T-cell (primary cell): ENCODE measurements around the gene RAB3C. TPM values are rescaled to one million over a fixed set of nuclear protein-coding genes. Genes with fewer than 3 reads are reported as not detected.
"Not testable (repeated sequence)": the region's sequence is repeated elsewhere in the genome, so short reads cannot be mapped to it uniquely, and the experiment has no call there.

Experiments used
- ATAC-seq, 4 experiments: fragments of 200-7000 bp in 3 of 4; fragments of 150-1000 bp in 1 of 4; cut with Tn5 transposase; replicated peaks in 1 of 4; 1 replicate in 3 of 4; 2 replicates in 1 of 4; pipeline ENCODE4 v1.10.0; 2021; ENCODE audit warnings: moderate library complexity in 3 of 4, mild to moderate bottlenecking in 2 of 4, moderate number of reproducible peaks in 1 of 4
- CTCF ChIA-PET, 2 donors: fragments of 300-600 bp; sonication (Branson Sonifier 250); formaldehyde crosslinking; loops; one replicate each; lab custom pipeline; 2022; ENCODE audit warnings: antibody characterized with exemption in 2 of 2; lab: Charles Lee
- POLR2A ChIA-PET, 2 donors: fragments of 300-600 bp; sonication (Branson Sonifier 250); formaldehyde crosslinking; loops; one replicate each; lab custom pipeline; 2022; ENCODE audit warnings: antibody characterized with exemption in 2 of 2; lab: Charles Lee
- DNase-seq, 35 experiments: peaks; one replicate each; pipeline versions ENCODE4 v3.0.0 to v3.0.0-alpha.2; 2013 to 2023
- H3K27ac ChIP-seq: one replicate; pipeline ENCODE4 v1.5.1; 2013; ENCODE audit warnings: low read length
- H3K27me3 ChIP-seq, 2 experiments: replicated peaks in 1 of 2; 1 replicate in 1 of 2; 2 replicates in 1 of 2; pipeline versions ENCODE4 v1.6.1 to v1.7.0; 2013; ENCODE audit warnings: low read length in 1 of 2, mixed read lengths in 1 of 2; ENCODE audit not compliant: control insufficient read depth in 2 of 2, insufficient read depth in 2 of 2; ENCODE audit errors: extremely low read depth in 1 of 2
- H3K36me3 ChIP-seq, 2 donors: 1 replicate in 1 of 2; 2 replicates in 1 of 2; pipeline versions ENCODE4 v1.6.1 to v1.7.0; 2013; ENCODE audit warnings: low read length in 1 of 2; ENCODE audit not compliant: control insufficient read depth in 2 of 2, insufficient read depth in 1 of 2; ENCODE audit errors: extremely low read depth in 1 of 2
- H3K4me1 ChIP-seq, 2 experiments: 1 replicate in 1 of 2; 2 replicates in 1 of 2; pipeline versions ENCODE4 v1.6.1 to v1.7.0; 2013; ENCODE audit warnings: low read length in 2 of 2, mixed read lengths in 1 of 2; ENCODE audit not compliant: insufficient read depth in 2 of 2, control insufficient read depth in 1 of 2; ENCODE audit errors: extremely low read depth in 1 of 2
- H3K4me3 ChIP-seq, 2 donors: 1 replicate in 1 of 2; 2 replicates in 1 of 2; pipeline versions ENCODE4 v1.5.1 to v1.7.0; 2013; ENCODE audit warnings: mild to moderate bottlenecking in 2 of 2, low read length in 1 of 2, moderate library complexity in 1 of 2; ENCODE audit not compliant: control insufficient read depth in 1 of 2; ENCODE audit errors: extremely low read depth in 1 of 2
- H3K9me3 ChIP-seq: 2 replicates; pipeline ENCODE4 v1.7.0; 2013
- H3K27ac Mint-ChIP-seq, 2 donors: one replicate each; pipeline ENCODE4 v1.8.0; 2020 to 2021; ENCODE audit warnings: mild to moderate bottlenecking in 2 of 2, mixed read lengths in 2 of 2
- H3K27me3 Mint-ChIP-seq, 2 donors: one replicate each; pipeline ENCODE4 v1.8.0; 2021 to 2022; ENCODE audit warnings: mixed read lengths in 2 of 2
- H3K36me3 Mint-ChIP-seq: one replicate; pipeline ENCODE4 v1.8.0; 2021; ENCODE audit warnings: mixed read lengths
- H3K4me1 Mint-ChIP-seq, 3 donors: one replicate each; pipeline ENCODE4 v1.8.0; 2020 to 2022; ENCODE audit warnings: mixed read lengths in 3 of 3, mild to moderate bottlenecking in 1 of 3
- H3K4me3 Mint-ChIP-seq, 3 donors: one replicate each; pipeline ENCODE4 v1.8.0; 2020 to 2022; ENCODE audit warnings: mild to moderate bottlenecking in 3 of 3, mixed read lengths in 3 of 3, moderate library complexity in 3 of 3
- H3K9me3 Mint-ChIP-seq, 3 donors: one replicate each; pipeline ENCODE4 v1.8.0; 2020 to 2022; ENCODE audit warnings: mixed read lengths in 3 of 3
- WGBS: methylation state at CpG from one replicate; pipeline ENCODE4 v1.1.5; 2013; ENCODE audit warnings: missing lambda C conversion rate; ENCODE audit not compliant: insufficient coverage; 5-methylcytosine and 5-hydroxymethylcytosine counted together
- total RNA-seq, 35 experiments: library from RNA in 6 of 35; stranded (reverse) in 6 of 35; fragments of 120-200 nt in 1 of 35; gene quantifications; one replicate each; pipeline versions ENCODE4 v1.2.1 to v1.2.4 and lab custom pipeline; 2013 to 2026

Gene RAB3C, protein sequence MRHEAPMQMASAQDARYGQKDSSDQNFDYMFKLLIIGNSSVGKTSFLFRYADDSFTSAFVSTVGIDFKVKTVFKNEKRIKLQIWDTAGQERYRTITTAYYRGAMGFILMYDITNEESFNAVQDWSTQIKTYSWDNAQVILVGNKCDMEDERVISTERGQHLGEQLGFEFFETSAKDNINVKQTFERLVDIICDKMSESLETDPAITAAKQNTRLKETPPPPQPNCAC
- total RNA-seq: not detected
- 0.26 TPM for total RNA-seq (2013)
- 0 to 0.08 (median 0) reads per million in 29 experiments for total RNA-seq (lab: John Stamatoyannopoulos, UW)

DNA sequence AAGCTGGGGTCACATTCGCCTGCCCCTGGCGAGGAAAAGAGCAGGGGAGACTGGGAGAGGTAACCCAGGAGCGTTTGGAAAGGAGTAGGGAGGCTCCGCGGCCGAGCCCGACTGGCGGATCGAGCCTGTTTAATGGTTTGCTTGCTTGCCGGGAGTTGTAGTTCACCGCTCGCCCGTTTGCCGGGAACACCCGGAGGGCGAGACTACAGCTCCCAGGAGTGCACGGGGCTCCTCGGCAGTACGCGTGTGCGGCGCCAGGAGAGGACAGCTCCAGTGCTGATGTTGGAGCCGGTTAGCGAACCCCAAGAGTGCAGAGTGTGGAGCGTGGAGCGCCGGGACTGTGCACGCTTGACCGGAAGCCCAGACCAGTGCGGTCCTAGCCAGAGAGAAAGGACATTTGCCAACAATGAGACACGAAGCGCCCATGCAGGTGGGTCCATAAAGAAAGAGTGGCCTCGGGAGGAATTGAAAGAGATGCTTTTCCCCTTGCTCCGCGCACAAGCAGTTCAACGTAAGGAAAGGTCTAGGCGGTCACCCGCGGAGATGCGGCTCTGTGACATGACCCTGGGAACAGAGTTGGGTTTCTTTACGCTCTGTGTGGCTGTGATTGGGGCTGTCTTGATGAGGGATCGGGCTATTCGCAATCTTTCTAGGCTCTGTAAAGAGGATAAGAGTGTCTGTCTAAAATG is at the start of gene RAB3C:
RAB3C (plus strand) TSS at position 273 of the 689 bp plus-strand sequence; CDS start at position 407, 134 bp downstream.
- Histone ChIP-seq H3K4me1 (peaks cover 5 to 19% of the 10 kb centered on the region in 2 experiments), H3K27me3 (peaks cover 7 to 20% of the 10 kb centered on the region in 2 experiments), H3K27ac (no peak within 1 kb of the TSS), H3K4me3 (peak within 1 kb of the TSS; percentile 15 to 79), H3K36me3 (no peaks in the 10 kb centered on the region), H3K9me3 (no peaks in the 10 kb centered on the region)
- WGBS: 4% methylated on average over 42 of the region's 43 CpGs
- peaks cover 19 to 20% (median 20%) of the 10 kb centered on the region in 3 donors for H3K4me1 Mint-ChIP-seq
- H3K9me3 Mint-ChIP-seq: no peaks in the 10 kb centered on the region
- ATAC-seq (peak; percentile 44 to 100 (median 72)), DNase-seq (peak in 27 of 35 experiments; percentile 3 to 66 (median 17))
- H3K4me3 Mint-ChIP-seq: peak within 1 kb of the TSS; percentile 65 to 76 (median 76)
- peak within 1 kb of the TSS in 1 of 2 donors; percentile 33 for H3K27ac Mint-ChIP-seq
- POLR2A ChIA-PET: no interaction called here
- H3K36me3 Mint-ChIP-seq: no peaks in the 10 kb centered on the region
- CTCF ChIA-PET: no interaction called here
- peaks cover 35 to 40% of the 10 kb centered on the region in 2 donors for H3K27me3 Mint-ChIP-seq

DNA sequence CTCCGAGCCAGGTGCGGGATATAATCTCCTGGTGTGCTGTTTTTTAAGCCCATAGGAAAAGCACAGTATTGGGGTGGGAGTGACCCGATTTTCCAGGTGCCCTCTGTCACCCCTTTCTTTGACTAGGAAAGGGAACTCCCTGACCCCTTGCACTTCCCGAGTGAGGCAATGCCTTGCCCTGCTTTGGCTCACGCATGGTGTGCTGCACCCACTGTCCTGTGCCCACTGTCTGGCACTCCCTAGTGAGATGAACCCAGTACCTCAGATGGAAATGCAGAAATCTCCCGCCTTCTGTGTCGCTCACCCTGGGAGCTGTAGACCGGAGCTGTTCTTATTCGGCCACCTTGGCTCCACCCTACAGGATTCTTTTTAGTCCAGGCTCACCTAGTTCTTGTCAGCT is 40.9 kb upstream of the RAB3C start:
- H3K4me1 ChIP-seq, H3K27ac ChIP-seq, H3K27ac Mint-ChIP-seq, H3K4me1 Mint-ChIP-seq, H3K27me3 Mint-ChIP-seq, DNase-seq, H3K4me3 Mint-ChIP-seq, H3K4me3 ChIP-seq, POLR2A ChIA-PET, H3K27me3 ChIP-seq, H3K36me3 ChIP-seq, ATAC-seq, H3K9me3 ChIP-seq, CTCF ChIA-PET, H3K36me3 Mint-ChIP-seq: not testable (repeated sequence)
- 83% methylated on average over 2 of the region's 9 CpGs for WGBS
- H3K9me3 Mint-ChIP-seq: peaks cover 3 to 13% (median 12%) of the 10 kb centered on the region in 3 donors

DNA sequence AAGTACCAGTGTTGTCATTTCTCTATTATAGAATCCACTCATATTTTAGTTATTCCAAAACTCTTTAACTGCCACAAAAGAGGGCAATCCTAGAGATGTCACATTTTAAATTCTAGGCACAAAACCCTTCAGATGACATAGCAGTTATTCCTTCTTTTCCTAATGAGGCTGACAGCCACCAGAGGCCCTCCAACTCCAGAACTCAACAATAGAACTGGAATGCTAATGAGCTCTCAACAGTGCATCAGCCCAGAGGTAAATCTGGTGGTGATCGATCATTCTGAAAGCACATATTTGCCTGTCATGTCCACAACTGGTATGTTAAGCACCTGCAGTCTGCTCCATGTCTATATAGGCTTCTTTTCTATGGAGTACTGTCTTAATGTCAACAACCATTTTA is 40.2 kb upstream of the RAB3C start:
- CTCF ChIA-PET: no interaction called here

DNA sequence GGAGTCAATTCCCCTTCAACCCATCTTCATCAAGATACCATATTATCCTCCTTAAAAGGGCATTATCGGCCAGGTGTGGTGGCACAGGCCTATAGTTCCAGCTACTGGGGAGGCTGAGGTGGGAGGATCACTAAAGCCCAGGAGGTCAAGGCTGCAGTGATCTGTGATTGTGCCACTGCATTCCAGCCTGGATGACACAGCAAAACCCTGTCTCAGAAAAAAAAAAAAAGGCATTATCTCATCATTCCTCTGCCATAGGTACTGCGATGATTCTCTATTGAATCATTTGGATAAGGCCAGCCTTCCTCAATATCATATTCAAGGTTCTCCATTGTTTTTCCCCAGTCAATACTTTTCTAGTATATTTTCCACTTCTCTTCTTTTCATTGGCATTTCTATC is 39.2 kb upstream of the RAB3C start:
- Histone ChIP-seq H3K36me3 (no peaks in the 10 kb centered on the region), H3K4me3 (no peak overlapping the region), H3K9me3 (no peaks in the 10 kb centered on the region), H3K4me1 (no peaks in the 10 kb centered on the region), H3K27me3 (no peaks in the 10 kb centered on the region), H3K27ac (no peak overlapping the region)
- ATAC-seq (no peak), DNase-seq (no peak)
- Mint-ChIP-seq H3K36me3 (no peaks in the 10 kb centered on the region), H3K27me3 (peaks cover 3 to 4% of the 10 kb centered on the region in 2 donors), H3K4me3 (no peak overlapping the region), H3K27ac (no peak overlapping the region), H3K4me1 (peaks cover 0 to 4% (median 0%) of the 10 kb centered on the region in 3 donors), H3K9me3 (peaks cover 2 to 11% (median 8%) of the 10 kb centered on the region in 3 donors)
- POLR2A ChIA-PET: no interaction called here
- 80% methylated on average over 1 of the region's 2 CpGs for WGBS
- CTCF ChIA-PET: no interaction called here

More for the DNA sequence above, 40.2 kb upstream of the RAB3C start:
- peaks cover 3 to 8% of the 10 kb centered on the region in 2 donors for H3K27me3 Mint-ChIP-seq
- Histone ChIP-seq H3K4me1 (no peaks in the 10 kb centered on the region), H3K27me3 (no peaks in the 10 kb centered on the region), H3K36me3 (no peaks in the 10 kb centered on the region), H3K4me3 (no peak overlapping the region), H3K9me3 (no peaks in the 10 kb centered on the region), H3K27ac (no peak overlapping the region)
- POLR2A ChIA-PET: no interaction called here
- DNase-seq (no peak), ATAC-seq (no peak)
- H3K36me3 Mint-ChIP-seq: no peaks in the 10 kb centered on the region
- no peak overlapping the region for H3K4me3 Mint-ChIP-seq
- H3K27ac Mint-ChIP-seq: no peak overlapping the region
- H3K9me3 Mint-ChIP-seq: peaks cover 3 to 13% (median 10%) of the 10 kb centered on the region in 3 donors
- H3K4me1 Mint-ChIP-seq: peaks cover 0 to 4% (median 0%) of the 10 kb centered on the region in 3 donors
- 60% methylated on average over 1 of the region's 1 CpG for WGBS

DNA sequence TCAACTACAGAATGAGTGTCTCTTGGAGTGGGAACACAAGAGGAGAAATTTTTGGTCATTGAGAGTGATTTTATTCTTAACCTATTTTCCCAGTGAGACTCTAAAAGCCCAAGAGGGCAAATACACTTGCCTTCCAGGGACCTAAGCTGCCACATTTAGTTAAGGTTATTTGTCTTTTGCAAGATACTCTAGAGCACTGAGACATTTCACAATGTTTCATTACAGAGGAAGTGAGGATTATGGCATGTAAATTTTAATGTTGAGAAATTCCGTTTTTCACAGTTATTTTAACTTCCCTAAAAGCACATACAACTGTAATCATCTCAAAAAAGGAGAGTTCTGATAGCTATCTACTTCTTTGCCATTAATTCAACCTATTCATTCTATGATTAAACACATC is 38.7 kb upstream of the RAB3C start:
- H3K4me3 Mint-ChIP-seq: no peak overlapping the region
- Histone ChIP-seq H3K27me3 (no peaks in the 10 kb centered on the region), H3K4me3 (no peak overlapping the region), H3K4me1 (no peaks in the 10 kb centered on the region), H3K36me3 (no peaks in the 10 kb centered on the region), H3K27ac (no peak overlapping the region), H3K9me3 (no peaks in the 10 kb centered on the region)
- H3K36me3 Mint-ChIP-seq: no peaks in the 10 kb centered on the region
- DNase-seq (no peak), ATAC-seq (no peak)
- no CpG with 5 or more reads among the region's 1 CpG for WGBS
- H3K27ac Mint-ChIP-seq: no peak overlapping the region
- ChIA-PET CTCF (no interaction called here), POLR2A (no interaction called here)
- peaks cover 0 to 4% (median 0%) of the 10 kb centered on the region in 3 donors for H3K4me1 Mint-ChIP-seq
- peaks cover 3 to 4% of the 10 kb centered on the region in 2 donors for H3K27me3 Mint-ChIP-seq
- peaks cover 3 to 8% (median 6%) of the 10 kb centered on the region in 3 donors for H3K9me3 Mint-ChIP-seq

DNA sequence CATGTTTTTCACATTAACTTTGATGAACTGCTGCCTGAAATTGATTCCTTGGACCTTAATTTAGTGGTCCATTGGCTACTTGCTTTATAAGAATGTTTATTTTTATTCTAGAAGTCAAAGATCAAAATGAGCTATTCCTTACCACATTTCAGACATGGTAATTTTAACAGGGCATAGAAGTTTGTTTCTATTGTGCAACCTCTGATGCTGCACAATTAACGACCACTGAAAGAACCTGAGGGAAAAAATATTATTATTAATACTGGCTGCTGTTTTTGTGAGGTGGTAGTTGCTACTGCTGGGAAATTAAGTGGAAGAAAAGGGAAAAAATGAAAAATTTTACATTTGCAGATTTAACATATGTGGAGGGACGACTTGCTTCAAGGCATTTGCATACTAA is 37.9 kb upstream of the RAB3C start:
- POLR2A ChIA-PET: interaction anchor here in 1 of 2 donors (0.6 kb wide), 1 partner anchor 824 kb away, joined by 3 read pairs; no protein-coding TSS in a partner anchor
- no peaks in the 10 kb centered on the region for H3K4me1 ChIP-seq
- Mint-ChIP-seq H3K4me1 (peaks cover 0 to 4% (median 0%) of the 10 kb centered on the region in 3 donors), H3K36me3 (no peaks in the 10 kb centered on the region), H3K4me3 (no peak overlapping the region), H3K9me3 (peaks cover 3 to 4% (median 4%) of the 10 kb centered on the region in 3 donors), H3K27ac (no peak overlapping the region), H3K27me3 (peaks cover 3 to 4% of the 10 kb centered on the region in 2 donors)
- no peaks in the 10 kb centered on the region for H3K36me3 ChIP-seq
- H3K27ac ChIP-seq: no peak overlapping the region
- H3K27me3 ChIP-seq: no peaks in the 10 kb centered on the region
- WGBS: no CpG with 5 or more reads among the region's 2 CpGs
- H3K4me3 ChIP-seq: no peak overlapping the region
- H3K9me3 ChIP-seq: no peaks in the 10 kb centered on the region
- no peak for ATAC-seq
- CTCF ChIA-PET: no interaction called here
- no peak for DNase-seq
